GM19099 (cell line): ENCODE results near the gene LPP.

Source experiments
- POLR2A ChIP-seq: IDR thresholded peaks from 3 replicates; pipeline ENCODE4 v1.6.1; 2011; ENCODE audit warnings: low read depth; ENCODE audit not compliant: insufficient read length; ENCODE audit errors: extremely low read depth

Gene LPP

GRCh38 chr3:188889054-188889491, 735.1 kb downstream of the LPP start:
- TF ChIP-seq POLR2A, result no peak

GRCh38 chr3:188890572-188891270, 736.8 kb downstream of the LPP start:
- no peak for TF ChIP-seq POLR2A

GRCh38 chr3:188899881-188900280, 745.9 kb downstream of the LPP start:
- TF ChIP-seq POLR2A, result no peak

GRCh38 chr3:188900421-188900951, 746.5 kb downstream of the LPP start:
- TF ChIP-seq POLR2A, result no peak

- no peak for TF ChIP-seq POLR2A
Observed at GRCh38 chr3:188901126-188901525, 747.2 kb downstream of the LPP start.

GRCh38 chr3:188901671-188902287, 747.8 kb downstream of the LPP start:
- no peak for TF ChIP-seq POLR2A

- no peak for TF ChIP-seq POLR2A
Observed at GRCh38 chr3:188904670-188905069, 750.7 kb downstream of the LPP start.

- TF ChIP-seq POLR2A, result no peak
Observed at GRCh38 chr3:188905547-188905946, 751.6 kb downstream of the LPP start.

GRCh38 chr3:188906236-188906635, 752.3 kb downstream of the LPP start:
- no peak for TF ChIP-seq POLR2A

- TF ChIP-seq POLR2A, result no peak
Observed at GRCh38 chr3:188908002-188908850, 754.3 kb downstream of the LPP start.

- TF ChIP-seq POLR2A, result no peak
Observed at GRCh38 chr3:188911026-188911850, 757.3 kb downstream of the LPP start.

GRCh38 chr3:188913084-188913483, 759.1 kb downstream of the LPP start:
- no peak for TF ChIP-seq POLR2A

- TF ChIP-seq POLR2A, result no peak
Observed at GRCh38 chr3:188914552-188914951, 760.6 kb downstream of the LPP start.

- TF ChIP-seq POLR2A, result no peak
Observed at GRCh38 chr3:188915127-188915526, 761.2 kb downstream of the LPP start.
